Fibroblast of lung (primary cell): Measurements from ENCODE around the gene BLCAP. TPM values are rescaled to one million over a fixed set of nuclear protein-coding genes. Genes with fewer than 3 reads are reported as not detected.

Experiments
- DNase-seq, 2 donors: peaks; one replicate each; pipeline versions ENCODE4 v3.0.0 to v3.0.0-alpha.2; 2010; ENCODE audit warnings: low read depth in 2 of 2
- H2AFZ ChIP-seq: 2 replicates; pipeline ENCODE4 v1.5.1; 2012; ENCODE audit warnings: low read length, control low read depth, inconsistent platforms
- H3K27ac ChIP-seq: 2 replicates; pipeline ENCODE4 v1.5.1; 2011; ENCODE audit warnings: low read length, control low read depth; ENCODE audit not compliant: insufficient read depth
- H3K27me3 ChIP-seq: 2 replicates; pipeline ENCODE4 v1.5.1; 2011; ENCODE audit warnings: mild to moderate bottlenecking, low read length; ENCODE audit not compliant: control insufficient read depth, insufficient read depth
- H3K36me3 ChIP-seq: 2 replicates; pipeline ENCODE4 v1.5.1; 2011; ENCODE audit warnings: low read length; ENCODE audit not compliant: control insufficient read depth, insufficient read depth
- H3K4me1 ChIP-seq: 2 replicates; pipeline ENCODE4 v1.5.1; 2011; ENCODE audit warnings: low read length; ENCODE audit not compliant: control insufficient read depth, insufficient read depth; ENCODE audit errors: extremely low read depth
- H3K4me2 ChIP-seq: 2 replicates; pipeline ENCODE4 v1.5.1; 2011; ENCODE audit warnings: low read length, control low read depth; ENCODE audit not compliant: insufficient read depth; ENCODE audit errors: extremely low read depth
- H3K4me3 ChIP-seq, 4 experiments: fragments of 200-600 bp in 1 of 4; sonication (generic) in 1 of 4; replicated peaks in 1 of 4; 2 replicates each; pipeline ENCODE4 v1.5.1; 2011 to 2016; ENCODE audit warnings: low read length in 4 of 4, low read depth in 3 of 4, mild to moderate bottlenecking in 3 of 4, control low read depth in 2 of 4, inconsistent platforms in 1 of 4, mixed read lengths in 1 of 4; ENCODE audit not compliant: insufficient read depth in 1 of 4; ENCODE audit errors: control extremely low read depth in 1 of 4
- H3K79me2 ChIP-seq: 2 replicates; pipeline ENCODE4 v1.5.1; 2012; ENCODE audit warnings: mild to moderate bottlenecking, low read length, inconsistent platforms; ENCODE audit not compliant: control insufficient read depth, insufficient read depth
- H3K9ac ChIP-seq: 2 replicates; pipeline ENCODE4 v1.5.1; 2011; ENCODE audit warnings: mild to moderate bottlenecking, low read length, control low read depth; ENCODE audit not compliant: insufficient read depth
- H3K9me3 ChIP-seq: 2 replicates; pipeline ENCODE4 v1.5.1; 2012; ENCODE audit warnings: low read depth, low read length; ENCODE audit not compliant: control insufficient read depth, insufficient read depth
- H4K20me1 ChIP-seq: 2 replicates; pipeline ENCODE4 v1.5.1; 2011; ENCODE audit warnings: low read length; ENCODE audit not compliant: control insufficient read depth, insufficient read depth; ENCODE audit errors: extremely low read depth
- CTCF ChIP-seq, 2 donors: IDR thresholded peaks in 1 of 2; conservative IDR thresholded peaks in 1 of 2; 1 replicate in 1 of 2; 2 replicates in 1 of 2; pipeline ENCODE4 v1.5.1; 2011 to 2012; ENCODE audit warnings: low read length in 2 of 2, control low read depth in 1 of 2, inconsistent platforms in 1 of 2, low read depth in 1 of 2, mild to moderate bottlenecking in 1 of 2
- EZH2 ChIP-seq: IDR thresholded peaks from 2 replicates; pipeline ENCODE4 v1.5.1; 2012; ENCODE audit warnings: low read length, control low read depth, mild to moderate bottlenecking; ENCODE audit errors: missing control alignments
- polyA plus RNA-seq, 2 donors: library from polyadenylated mRNA; depleted of rRNA in 1 of 2; stranded (reverse) in 1 of 2; unstranded in 1 of 2; fragments of >200 nt; gene quantifications; 2 replicates each; pipeline ENCODE4 v1.2.1, GENCODE V29; 2011 to 2012; ENCODE audit warnings: missing spikeins in 1 of 2
- total RNA-seq: library from RNA; depleted of rRNA; stranded (reverse); fragments of >200 nt; gene quantifications from 2 replicates; pipeline ENCODE4 v1.2.1, GENCODE V29; 2014

The BLCAP gene
- total and polyA plus RNA-seq, 2 donors (not counting 1 experiment from before 2014, with no cell fraction given), result 31.0 to 83.1 TPM

GRCh38 chr20:37545516-37545915 is 17.8 kb upstream of the BLCAP start:
- no peaks in the 10 kb centered on the region for H3K36me3 ChIP-seq
- no peaks in the 10 kb centered on the region for H3K4me1 ChIP-seq
- H4K20me1 ChIP-seq, result no peaks in the 10 kb centered on the region
- no peak for DNase-seq
- no peak overlapping the region for H3K27ac ChIP-seq
- TF ChIP-seq CTCF (conservative IDR thresholded peaks at IDR 0.05 in 1 of 2, IDR thresholded peaks at IDR 0.05 in 1 of 2; ENCODE audit: low read depth in 1 of 2, low read length in 2 of 2) (no peak), EZH2 (no peak)
- H3K79me2 ChIP-seq, result no peaks in the 10 kb centered on the region
- no peak overlapping the region for H2AFZ ChIP-seq
- no peak overlapping the region for H3K9ac ChIP-seq
- peaks cover 10% of the 10 kb centered on the region for H3K27me3 ChIP-seq
- no peaks in the 10 kb centered on the region for H3K9me3 ChIP-seq
- no peak overlapping the region for H3K4me2 ChIP-seq
- H3K4me3 ChIP-seq, result no peak overlapping the region

- TF ChIP-seq CTCF (conservative IDR thresholded peaks at IDR 0.05 in 1 of 2, IDR thresholded peaks at IDR 0.05 in 1 of 2; ENCODE audit: low read depth in 1 of 2, low read length in 2 of 2) (no peak), EZH2 (no peak)
Observed at GRCh38 chr20:37544386-37544785, 16.7 kb upstream of the BLCAP start.

GRCh38 chr20:37543828-37544227 is 16.2 kb upstream of the BLCAP start:
- H3K4me2 ChIP-seq, result no peak overlapping the region
- peak; percentile 20 to 56 for DNase-seq
- H4K20me1 ChIP-seq, result no peaks in the 10 kb centered on the region
- H3K4me1 ChIP-seq, result no peaks in the 10 kb centered on the region
- no peak for TF ChIP-seq EZH2
- TF ChIP-seq CTCF (conservative IDR thresholded peaks at IDR 0.05 in 1 of 2, IDR thresholded peaks at IDR 0.05 in 1 of 2; ENCODE audit: low read depth in 1 of 2, low read length in 2 of 2), result peak; percentile 53 to 67
- H3K9me3 ChIP-seq, result no peaks in the 10 kb centered on the region
- no peak overlapping the region for H3K9ac ChIP-seq
- H2AFZ ChIP-seq, result no peak overlapping the region
- H3K36me3 ChIP-seq, result no peaks in the 10 kb centered on the region
- no peaks in the 10 kb centered on the region for H3K79me2 ChIP-seq
- no peak overlapping the region for H3K4me3 ChIP-seq
- H3K27ac ChIP-seq, result no peak overlapping the region
- peaks cover 10% of the 10 kb centered on the region for H3K27me3 ChIP-seq

More at GRCh38 chr20:37544386-37544785, 16.7 kb upstream of the BLCAP start:
- no peak overlapping the region for H3K9ac ChIP-seq
- no peak overlapping the region for H3K4me2 ChIP-seq
- H3K36me3 ChIP-seq, result no peaks in the 10 kb centered on the region
- no peaks in the 10 kb centered on the region for H3K9me3 ChIP-seq
- no peaks in the 10 kb centered on the region for H3K79me2 ChIP-seq
- no peak overlapping the region for H2AFZ ChIP-seq
- no peak overlapping the region for H3K27ac ChIP-seq
- no peaks in the 10 kb centered on the region for H3K4me1 ChIP-seq
- H4K20me1 ChIP-seq, result no peaks in the 10 kb centered on the region
- H3K27me3 ChIP-seq, result peaks cover 10% of the 10 kb centered on the region
- H3K4me3 ChIP-seq, result no peak overlapping the region
- no peak for DNase-seq
